Large intestine (tissue), 3 donors: ENCODE results near the gene SPNS2. TPM values are rescaled to one million over a fixed set of nuclear protein-coding genes. Genes with fewer than 3 reads are reported as not detected.

Experiments used
- DNase-seq, 2 donors: peaks; one replicate each; pipeline versions ENCODE4 v3.0.0 to v3.0.0-alpha.2; 2013
- H3K27ac ChIP-seq: one replicate; pipeline ENCODE4 v1.5.1; 2013; ENCODE audit warnings: low read length
- H3K27me3 ChIP-seq: 2 replicates; pipeline ENCODE4 v1.6.1; 2013; ENCODE audit warnings: low read length; ENCODE audit not compliant: control insufficient read depth, insufficient read depth
- H3K36me3 ChIP-seq: 2 replicates; pipeline ENCODE4 v1.6.1; 2013; ENCODE audit warnings: low read length; ENCODE audit not compliant: control insufficient read depth, insufficient read depth
- H3K4me1 ChIP-seq: one replicate; pipeline ENCODE4 v1.6.1; 2013; ENCODE audit warnings: low read length; ENCODE audit not compliant: control insufficient read depth, insufficient read depth
- H3K4me3 ChIP-seq: one replicate; pipeline ENCODE4 v1.5.1; 2013; ENCODE audit warnings: low read length
- H3K9me3 ChIP-seq: one replicate; pipeline ENCODE4 v1.6.1; 2013; ENCODE audit warnings: mild to moderate bottlenecking, low read depth, low read length, moderate library complexity; ENCODE audit not compliant: control insufficient read depth
- WGBS: methylation state at CpG from one replicate; pipeline ENCODE4 v1.1.5; 2013; ENCODE audit warnings: low lambda C conversion rate; ENCODE audit not compliant: insufficient coverage; 5-methylcytosine and 5-hydroxymethylcytosine counted together
- polyA plus RNA-seq: library from polyadenylated mRNA; unstranded; fragments of 120-200 nt; gene quantifications from one replicate; pipeline ENCODE4 v1.2.1, GENCODE V29; 2013

Gene SPNS2
- polyA plus RNA-seq, 1 donor: 13.3 TPM

DNA sequence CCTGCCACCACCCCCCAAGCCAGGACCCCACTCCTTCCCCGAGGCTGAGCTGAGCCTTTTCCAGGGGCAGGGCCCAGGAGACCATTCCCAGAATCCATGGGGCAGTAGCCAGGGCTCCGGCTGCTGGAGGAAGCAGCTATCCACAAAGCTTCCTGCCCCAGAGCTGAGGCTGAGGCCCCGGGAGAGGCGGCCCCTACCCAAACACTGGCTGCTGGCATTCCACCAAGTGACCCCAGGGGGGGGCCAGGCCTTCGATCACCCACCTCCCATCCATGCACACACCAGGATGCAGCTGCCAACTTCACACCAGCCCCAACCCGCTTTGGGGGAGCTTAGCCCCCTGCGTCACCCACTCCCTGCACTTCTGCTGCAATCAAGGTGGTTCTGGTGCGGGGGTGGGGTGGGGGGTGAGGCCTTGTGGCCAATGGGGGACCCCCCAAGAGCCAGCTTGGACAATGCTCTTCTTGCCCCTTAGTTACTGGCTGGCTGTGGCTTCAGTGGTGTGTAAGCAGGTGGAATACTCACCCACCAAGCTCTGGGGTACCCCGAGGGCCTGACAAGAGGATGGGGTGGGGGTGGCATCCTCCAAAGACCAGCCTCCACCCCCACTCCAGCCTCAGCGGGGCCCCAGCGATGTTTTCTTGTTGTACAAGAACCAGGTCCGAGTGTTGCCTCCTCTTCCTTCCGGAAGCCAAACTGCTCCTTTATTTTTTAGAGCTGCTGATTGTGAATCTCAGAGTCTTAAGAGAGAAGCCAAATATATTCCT lies 39.7 kb downstream of the SPNS2 start:
- Histone ChIP-seq H3K4me1 (peaks cover 43% of the 10 kb centered on the region), H3K27ac (no peak overlapping the region), H3K36me3 (peaks cover 63% of the 10 kb centered on the region)

DNA sequence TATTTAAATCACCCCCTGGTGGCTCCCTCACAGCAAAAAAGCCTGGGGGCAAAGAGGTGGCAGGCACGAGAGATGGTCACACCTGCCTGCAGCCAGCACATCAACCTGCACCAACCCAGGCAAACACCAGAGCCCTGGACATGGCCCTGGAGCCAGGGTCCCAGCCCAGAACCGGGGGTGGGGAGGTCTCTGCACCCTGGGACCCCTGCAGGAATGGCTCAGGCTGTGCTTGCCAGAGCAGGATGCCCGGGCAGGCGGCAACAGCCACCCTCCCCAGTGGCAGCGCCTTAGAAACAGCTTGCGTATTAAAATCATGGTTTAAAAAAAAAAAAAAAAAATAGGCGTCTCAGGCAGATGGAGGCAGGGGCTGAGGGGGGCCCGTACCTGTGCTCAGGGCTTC lies 40.3 kb downstream of the SPNS2 start:
- peaks cover 41% of the 10 kb centered on the region for H3K4me1 ChIP-seq
- H3K27ac ChIP-seq: no peak overlapping the region
- H3K36me3 ChIP-seq: peaks cover 66% of the 10 kb centered on the region
- no peak for DNase-seq
- no peak overlapping the region for H3K4me3 ChIP-seq
- peaks cover 3% of the 10 kb centered on the region for H3K9me3 ChIP-seq
- no CpG with 5 or more reads among the region's 8 CpGs for WGBS
- H3K27me3 ChIP-seq: no peaks in the 10 kb centered on the region

More for the DNA sequence above, 39.7 kb downstream of the SPNS2 start:
- no CpG with 5 or more reads among the region's 13 CpGs for WGBS
- DNase-seq: no peak
- H3K27me3 ChIP-seq: no peaks in the 10 kb centered on the region
- peaks cover 3% of the 10 kb centered on the region for H3K9me3 ChIP-seq
- no peak overlapping the region for H3K4me3 ChIP-seq

DNA sequence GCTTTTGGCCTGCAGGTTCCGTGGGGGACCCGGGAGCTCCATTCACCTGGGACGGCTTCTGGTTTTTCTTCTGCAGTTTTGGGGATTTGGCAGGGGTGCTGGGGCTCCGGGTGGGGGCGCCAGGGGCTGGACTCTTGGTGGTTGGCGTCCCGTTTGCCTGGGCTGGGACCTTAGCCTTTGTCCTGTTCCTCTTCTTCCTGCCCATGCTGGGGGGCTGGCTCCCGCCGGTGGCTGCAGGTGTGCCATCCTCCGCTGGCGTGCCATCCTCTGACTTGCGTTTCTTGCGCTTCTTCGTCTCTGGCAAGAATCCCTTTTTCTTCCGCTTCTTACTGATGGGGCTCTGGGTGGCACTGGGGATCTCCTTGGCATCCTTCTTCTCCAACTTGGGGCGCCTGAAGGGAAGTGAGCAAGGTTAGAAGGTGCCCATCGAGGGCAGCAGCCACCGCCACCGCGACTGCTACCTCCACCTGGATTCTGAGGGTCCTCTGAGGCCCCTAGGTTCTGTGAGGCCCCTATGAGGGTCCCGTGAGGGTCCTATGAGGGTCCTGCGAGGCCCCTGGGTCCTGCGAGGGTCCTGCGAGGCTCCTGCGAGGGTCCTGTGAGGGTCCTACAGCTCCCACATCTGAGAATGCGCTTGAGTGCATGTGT lies 41.0 kb downstream of the SPNS2 start:
- Histone ChIP-seq H3K9me3 (peaks cover 3% of the 10 kb centered on the region), H3K4me1 (peaks cover 36% of the 10 kb centered on the region), H3K27ac (peak overlapping the region; percentile 88), H3K4me3 (no peak overlapping the region), H3K27me3 (no peaks in the 10 kb centered on the region), H3K36me3 (peaks cover 70% of the 10 kb centered on the region)
- WGBS: no CpG with 5 or more reads among the region's 26 CpGs
- DNase-seq: no peak

DNA sequence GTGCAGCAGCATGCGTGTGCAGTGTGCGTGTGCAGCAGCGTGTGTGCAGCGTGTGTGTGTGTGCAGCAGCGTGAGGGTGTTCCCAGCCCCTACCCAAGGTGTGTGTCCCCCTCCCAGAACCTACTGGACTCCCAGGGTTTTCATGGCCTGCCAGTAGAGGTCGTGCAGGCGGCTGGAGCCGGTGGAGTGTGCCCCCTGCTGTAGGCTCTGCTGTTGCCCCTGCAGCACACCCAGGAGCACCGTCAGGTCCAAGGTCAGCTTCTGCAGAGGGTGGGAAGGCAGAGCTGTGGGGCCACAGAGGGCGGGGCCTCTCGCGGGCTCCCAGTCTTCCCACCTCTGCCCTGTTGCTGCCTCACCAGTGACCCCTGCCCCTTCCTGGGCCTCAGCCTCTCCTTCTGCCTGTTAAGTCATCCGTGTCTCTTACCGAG lies 41.6 kb downstream of the SPNS2 start:
- Histone ChIP-seq H3K27me3 (no peaks in the 10 kb centered on the region), H3K36me3 (peaks cover 68% of the 10 kb centered on the region), H3K4me1 (peaks cover 36% of the 10 kb centered on the region), H3K4me3 (no peak overlapping the region), H3K27ac (peak overlapping the region; percentile 88), H3K9me3 (peaks cover 3% of the 10 kb centered on the region)
- no CpG with 5 or more reads among the region's 14 CpGs for WGBS
- DNase-seq: peak; percentile 90 to 93

DNA sequence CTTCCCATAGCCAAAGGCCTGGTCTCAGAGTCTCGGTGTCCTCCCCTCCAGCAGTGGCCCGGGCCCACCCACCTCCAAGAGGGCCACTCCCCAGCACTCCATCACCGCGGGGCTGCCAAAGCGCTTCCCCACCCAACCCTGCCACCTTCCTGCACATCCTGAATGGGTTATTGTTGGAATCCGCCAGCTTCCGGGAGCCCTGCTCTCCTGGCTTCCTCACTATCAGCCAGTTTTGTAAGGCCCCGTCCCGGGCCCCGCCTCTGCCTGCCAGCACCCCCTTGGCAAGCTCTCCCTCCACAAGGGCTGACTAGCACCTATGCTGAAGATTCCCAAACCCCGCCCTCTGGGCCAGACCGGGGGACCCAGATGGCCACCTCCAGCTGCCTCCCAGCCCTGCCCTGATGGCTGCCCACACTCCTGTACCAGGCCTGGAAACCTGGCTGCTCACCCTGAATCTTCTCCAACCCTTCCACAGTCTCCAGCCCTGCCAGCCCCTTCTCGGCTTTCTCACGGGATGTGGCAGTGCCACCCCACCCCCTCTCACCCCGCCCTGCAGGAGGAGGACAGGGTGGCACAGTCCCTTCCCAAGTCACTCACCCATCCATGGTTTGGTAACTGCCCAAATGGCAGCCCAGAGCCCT lies 42.1 kb downstream of the SPNS2 start:
- no CpG with 5 or more reads among the region's 15 CpGs for WGBS
- H3K4me3 ChIP-seq: no peak overlapping the region
- peak overlapping the region; percentile 88 for H3K27ac ChIP-seq
- no peak for DNase-seq
- peaks cover 35% of the 10 kb centered on the region for H3K4me1 ChIP-seq
- no peaks in the 10 kb centered on the region for H3K27me3 ChIP-seq
- peaks cover 73% of the 10 kb centered on the region for H3K36me3 ChIP-seq
- H3K9me3 ChIP-seq: peaks cover 2% of the 10 kb centered on the region

DNA sequence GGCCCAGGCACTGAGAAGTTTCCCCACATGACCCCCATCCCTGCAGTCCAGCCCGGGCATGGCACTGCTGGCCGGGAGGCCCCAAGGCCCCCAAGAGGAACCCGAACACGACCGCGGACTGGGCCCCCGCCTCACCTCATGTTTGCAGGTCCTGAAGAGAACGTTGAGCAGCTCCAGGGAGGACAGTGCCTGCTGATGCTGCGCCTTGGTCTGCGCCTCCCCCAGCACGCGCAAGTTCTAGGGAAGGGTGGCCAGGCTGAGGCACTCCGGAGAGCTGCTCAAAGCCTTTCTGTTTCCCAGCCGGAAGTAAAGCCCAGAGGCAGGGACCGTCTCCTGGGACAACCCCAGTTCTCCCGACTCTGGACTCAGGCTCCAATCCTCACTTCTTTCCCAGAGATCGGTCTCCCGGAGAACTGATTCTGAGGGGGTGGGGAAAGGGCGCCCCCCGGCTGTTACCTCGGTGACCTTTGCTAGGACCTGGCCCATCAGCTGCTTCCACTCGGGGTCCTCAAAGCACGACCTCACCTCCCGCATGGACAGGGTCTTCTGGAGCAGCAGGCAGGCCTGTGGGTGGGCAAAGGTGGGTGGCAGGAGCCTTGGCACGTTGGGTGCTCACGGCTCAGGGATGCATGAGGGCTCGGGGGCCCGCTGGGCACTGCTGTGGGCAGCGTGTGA lies 42.8 kb downstream of the SPNS2 start:
- peaks cover 79% of the 10 kb centered on the region for H3K36me3 ChIP-seq
- WGBS: 71% methylated on average over 1 of the region's 29 CpGs

DNA sequence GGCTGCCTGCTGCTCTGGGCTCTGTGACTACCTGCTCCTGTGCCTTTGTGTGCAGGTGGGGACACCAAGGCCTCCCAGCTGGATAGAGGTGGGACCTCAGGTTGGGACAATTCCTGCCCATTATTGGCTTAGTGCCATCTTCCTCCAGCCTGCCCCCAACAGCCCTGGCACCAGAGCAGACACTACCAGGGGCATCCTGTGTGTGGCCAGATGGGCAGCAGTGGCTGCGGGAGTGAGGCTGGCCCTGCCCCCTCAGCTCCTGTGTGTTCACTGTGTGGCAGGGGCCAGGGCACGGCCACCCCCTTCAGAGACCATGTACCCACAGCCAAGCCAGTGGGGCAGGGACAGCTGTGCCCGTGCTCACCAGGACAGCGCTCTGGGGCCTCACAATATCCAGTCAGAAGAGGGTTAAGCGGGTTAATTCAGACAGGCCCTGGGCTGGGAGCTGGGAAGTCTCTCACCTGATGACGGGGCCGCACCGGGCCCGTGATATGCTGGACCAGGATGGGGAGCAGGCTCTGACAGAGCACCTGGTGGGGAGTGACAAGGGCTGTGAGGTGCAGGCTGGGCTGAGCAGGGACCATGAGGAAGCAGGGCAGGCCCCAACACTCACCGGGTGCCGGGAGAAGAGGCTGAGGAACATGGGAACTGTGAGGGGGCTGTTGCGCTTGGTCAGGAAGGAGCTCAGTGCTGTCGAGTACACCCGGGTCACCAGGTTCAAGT lies 43.5 kb downstream of the SPNS2 start:
- Histone ChIP-seq H3K27me3 (no peaks in the 10 kb centered on the region), H3K4me3 (no peak overlapping the region), H3K27ac (no peak overlapping the region), H3K36me3 (peaks cover 84% of the 10 kb centered on the region), H3K4me1 (peaks cover 24% of the 10 kb centered on the region), H3K9me3 (no peaks in the 10 kb centered on the region)
- DNase-seq: no peak
- no CpG with 5 or more reads among the region's 14 CpGs for WGBS

More for the DNA sequence above, 42.8 kb downstream of the SPNS2 start:
- Histone ChIP-seq H3K9me3 (no peaks in the 10 kb centered on the region), H3K27me3 (no peaks in the 10 kb centered on the region), H3K4me3 (no peak overlapping the region), H3K4me1 (peaks cover 29% of the 10 kb centered on the region), H3K27ac (peak overlapping the region; percentile 88)
- DNase-seq: no peak

DNA sequence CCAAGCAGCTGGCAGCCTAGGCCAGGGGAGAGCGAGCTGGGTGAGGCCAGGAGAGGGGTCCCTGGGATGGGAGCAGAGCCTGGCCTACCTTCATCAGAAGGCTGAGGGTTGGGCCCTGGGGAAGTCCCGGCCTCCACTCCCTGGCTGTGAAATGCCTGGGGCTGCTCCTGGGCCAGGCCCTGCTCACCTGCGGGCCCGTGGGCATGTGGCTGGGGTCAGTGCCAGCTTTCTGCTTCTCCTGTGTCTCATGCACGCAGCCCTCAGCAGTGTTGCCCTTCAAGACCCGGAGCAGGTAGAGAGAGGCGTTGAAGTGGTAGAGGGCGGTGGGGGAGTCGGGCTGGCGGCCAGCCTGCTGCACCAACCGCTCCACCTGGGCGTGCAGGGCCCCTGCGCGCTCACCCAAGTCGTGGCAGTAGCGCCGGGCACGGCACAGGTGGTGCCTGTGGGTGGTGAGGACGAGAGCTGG lies 44.1 kb downstream of the SPNS2 start:
- Histone ChIP-seq H3K27ac (no peak overlapping the region), H3K9me3 (no peaks in the 10 kb centered on the region), H3K4me1 (peaks cover 24% of the 10 kb centered on the region), H3K36me3 (peaks cover 84% of the 10 kb centered on the region), H3K4me3 (no peak overlapping the region), H3K27me3 (no peaks in the 10 kb centered on the region)
- no CpG with 5 or more reads among the region's 19 CpGs for WGBS
- no peak for DNase-seq

DNA sequence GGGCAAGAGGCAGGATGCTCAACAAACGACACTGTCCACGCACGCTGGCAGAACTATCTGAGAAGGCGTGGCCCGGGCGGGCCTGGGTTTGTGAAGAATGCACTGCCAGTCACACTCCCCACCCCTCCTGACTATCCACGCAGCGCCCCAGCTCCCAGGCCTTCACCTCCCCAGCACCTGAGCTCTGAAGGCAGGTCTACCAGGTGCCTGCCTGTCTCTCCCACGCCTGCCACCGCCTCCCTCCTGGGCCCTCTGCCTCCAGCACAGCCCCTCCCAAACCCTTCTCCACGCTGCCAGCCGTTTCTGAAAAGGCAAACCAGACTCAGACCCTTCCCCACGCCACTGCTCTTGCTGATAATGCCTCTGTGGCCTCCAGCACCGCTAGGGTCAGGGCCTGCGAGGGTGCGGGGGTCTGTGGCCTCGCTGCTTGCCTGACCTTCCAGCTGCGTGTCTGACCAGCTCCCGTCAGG lies 44.9 kb downstream of the SPNS2 start:
- H3K36me3 ChIP-seq: peaks cover 85% of the 10 kb centered on the region
- no peaks in the 10 kb centered on the region for H3K9me3 ChIP-seq
- H3K4me3 ChIP-seq: no peak overlapping the region
- no peak for DNase-seq
- peaks cover 24% of the 10 kb centered on the region for H3K4me1 ChIP-seq
- no peaks in the 10 kb centered on the region for H3K27me3 ChIP-seq
- H3K27ac ChIP-seq: no peak overlapping the region
- WGBS: no CpG with 5 or more reads among the region's 19 CpGs
